HepG2 (cell line): ENCODE data around the gene LIPA. TPM values are rescaled to one million over a fixed set of nuclear protein-coding genes. Genes with fewer than 3 reads are reported as not detected.

ENCODE experiments used
- BCLAF1 ChIP-seq: fragments of 450-650 bp; IDR thresholded peaks from 2 replicates; pipeline ENCODE4 v1.6.1; 2017; ENCODE audit warnings: mild to moderate bottlenecking
- CCDC6 ChIP-seq: sonication (generic); formaldehyde crosslinking; IDR thresholded peaks from 2 replicates; pipeline ENCODE4 v1.8.1; 2022; ENCODE audit warnings: mild to moderate bottlenecking, missing genetic modification reagents, moderate library complexity
- EP300 ChIP-seq, 3 experiments: sonication (generic) in 1 of 3; formaldehyde crosslinking in 1 of 3; IDR thresholded peaks; 2 replicates each; pipeline versions ENCODE4 v1.5.1 to v1.6.1; 2011 to 2020; ENCODE audit warnings: low read depth in 2 of 3, low read length in 2 of 3, borderline replicate concordance in 1 of 3, improper control_type of control experiment in 1 of 3, mild to moderate bottlenecking in 1 of 3, missing genetic modification reagents in 1 of 3, moderate library complexity in 1 of 3
- FOSL1 ChIP-seq: sonication (generic); formaldehyde crosslinking; IDR thresholded peaks from 2 replicates; pipeline ENCODE4 v1.9.0; 2021; ENCODE audit warnings: missing genetic modification reagents, borderline replicate concordance
- GLI4 ChIP-seq: sonication (generic); formaldehyde crosslinking; IDR thresholded peaks from 2 replicates; pipeline ENCODE4 v1.5.1; 2020; ENCODE audit warnings: missing genetic modification reagents, mild to moderate bottlenecking, moderate library complexity, borderline replicate concordance
- KLF6 ChIP-seq: IDR thresholded peaks from 2 replicates; pipeline ENCODE4 v1.8.0; 2016; ENCODE audit warnings: missing biosample characterization, missing genetic modification reagents
- MAFG ChIP-seq: sonication (generic); formaldehyde crosslinking; IDR thresholded peaks from 2 replicates; pipeline ENCODE4 v1.5.1; 2020; ENCODE audit warnings: mild to moderate bottlenecking, missing genetic modification reagents
- MED1 ChIP-seq: sonication (generic); formaldehyde crosslinking; IDR thresholded peaks from 2 replicates; pipeline ENCODE4 v1.4.0; 2020; ENCODE audit warnings: missing genetic modification reagents
- PAXIP1 ChIP-seq: sonication (generic); formaldehyde crosslinking; conservative IDR thresholded peaks from 2 replicates; pipeline ENCODE4 v1.4.0; 2020; ENCODE audit warnings: mild to moderate bottlenecking, missing genetic modification reagents, moderate library complexity
- RELA ChIP-seq: sonication (generic); formaldehyde crosslinking; IDR thresholded peaks from 2 replicates; pipeline ENCODE4 v1.4.0; 2020; ENCODE audit warnings: missing genetic modification reagents
- TEAD2 ChIP-seq: sonication (generic); formaldehyde crosslinking; IDR thresholded peaks from 2 replicates; pipeline ENCODE4 v1.9.0; 2021; ENCODE audit warnings: missing genetic modification reagents
- TFE3 ChIP-seq: IDR thresholded peaks from 2 replicates; pipeline ENCODE4 v1.6.1; 2016
- ZFP91 ChIP-seq: sonication (generic); formaldehyde crosslinking; IDR thresholded peaks from 2 replicates; pipeline ENCODE4 v1.9.0; 2022; ENCODE audit warnings: missing genetic modification reagents, mild to moderate bottlenecking, borderline replicate concordance
- ZMYM3 ChIP-seq: sonication (generic); formaldehyde crosslinking; IDR thresholded peaks from 2 replicates; pipeline ENCODE4 v1.5.1; 2020; ENCODE audit warnings: mild to moderate bottlenecking, missing genetic modification reagents
- ZNF30 ChIP-seq: sonication (generic); formaldehyde crosslinking; IDR thresholded peaks from 2 replicates; pipeline ENCODE4 v1.5.0; 2020; ENCODE audit warnings: mild to moderate bottlenecking, missing genetic modification reagents
- ZNF451 ChIP-seq: sonication (generic); formaldehyde crosslinking; IDR thresholded peaks from 2 replicates; pipeline ENCODE4 v1.5.0; 2020; ENCODE audit warnings: mild to moderate bottlenecking, missing genetic modification reagents
- ZNF460 ChIP-seq: sonication (generic); formaldehyde crosslinking; IDR thresholded peaks from 2 replicates; pipeline ENCODE4 v1.5.1; 2020; ENCODE audit warnings: missing genetic modification reagents, mild to moderate bottlenecking, borderline replicate concordance
- ZSCAN5A ChIP-seq: sonication (generic); formaldehyde crosslinking; IDR thresholded peaks from 2 replicates; pipeline ENCODE4 v1.8.0; 2022; ENCODE audit warnings: mild to moderate bottlenecking, missing genetic modification reagents, borderline replicate concordance
- polyA plus RNA-seq, 8 experiments: library from polyadenylated mRNA; depleted of rRNA in 3 of 8; stranded (reverse) in 7 of 8; unstranded in 1 of 8; fragments of >200 nt; fragmentation: Illumina TruSeq in 4 of 8; extraction: Trizol in 4 of 8; gene quantifications; 2 replicates each; pipeline versions ENCODE4 v1.2.1 to v1.2.3, GENCODE V29; 2011 to 2016; ENCODE audit warnings: low read depth in 4 of 8, missing spikeins in 1 of 8, mixed read lengths in 1 of 8; ENCODE audit not compliant: insufficient read depth in 1 of 8
- total RNA-seq, 5 experiments: library from RNA; depleted of rRNA; stranded (reverse); fragments of >200 nt; fragmentation: Illumina TruSeq; extraction: Trizol; gene quantifications; 2 replicates each; pipeline ENCODE4 v1.2.3, GENCODE V29; 2016; ENCODE audit warnings: low read depth in 1 of 5

The LIPA gene
- total and polyA plus RNA-seq, 2 of the 13 experiments (the other 11 are each of a cell fraction or from before 2014, with no cell fraction given): 57.1 to 79.5 TPM

- TF ChIP-seq KLF6 (CRISPR knock-in tag) (no peak), ZNF30 (CRISPR knock-in tag) (no peak), BCLAF1 (no peak), MED1 (peak; percentile 48), GLI4 (CRISPR knock-in tag) (no peak), CCDC6 (no peak), ZFP91 (CRISPR knock-in tag) (no peak), ZNF451 (no peak), MAFG (no peak), EP300 (IDR thresholded peaks at IDR 0.05; ENCODE audit: low read depth in 2 of 2, low read length in 2 of 2) (peak in 1 of 2 experiments; percentile 53; a peak in 1 of 4 replicates), EP300 (CRISPR knock-in tag; IDR thresholded peaks at IDR 0.05; ENCODE audit: borderline replicate concordance) (no peak), TEAD2 (CRISPR knock-in tag) (no peak), RELA (CRISPR knock-in tag) (no peak), ZMYM3 (no peak), ZSCAN5A (CRISPR knock-in tag) (no peak), PAXIP1 (CRISPR knock-in tag) (peak; percentile 52), FOSL1 (CRISPR knock-in tag) (peak; percentile 77; the same call in 1 of the 2 replicates), ZNF460 (CRISPR knock-in tag) (no peak), TFE3 (CRISPR knock-in tag) (peak; percentile 86)
These were observed 26.5 kb upstream of the LIPA start (continued) for GRCh38 chr10:89278034-89278535.
